ENCODE results near the gene NOL4L.

- TF ChIP-seq, protein P1, sequence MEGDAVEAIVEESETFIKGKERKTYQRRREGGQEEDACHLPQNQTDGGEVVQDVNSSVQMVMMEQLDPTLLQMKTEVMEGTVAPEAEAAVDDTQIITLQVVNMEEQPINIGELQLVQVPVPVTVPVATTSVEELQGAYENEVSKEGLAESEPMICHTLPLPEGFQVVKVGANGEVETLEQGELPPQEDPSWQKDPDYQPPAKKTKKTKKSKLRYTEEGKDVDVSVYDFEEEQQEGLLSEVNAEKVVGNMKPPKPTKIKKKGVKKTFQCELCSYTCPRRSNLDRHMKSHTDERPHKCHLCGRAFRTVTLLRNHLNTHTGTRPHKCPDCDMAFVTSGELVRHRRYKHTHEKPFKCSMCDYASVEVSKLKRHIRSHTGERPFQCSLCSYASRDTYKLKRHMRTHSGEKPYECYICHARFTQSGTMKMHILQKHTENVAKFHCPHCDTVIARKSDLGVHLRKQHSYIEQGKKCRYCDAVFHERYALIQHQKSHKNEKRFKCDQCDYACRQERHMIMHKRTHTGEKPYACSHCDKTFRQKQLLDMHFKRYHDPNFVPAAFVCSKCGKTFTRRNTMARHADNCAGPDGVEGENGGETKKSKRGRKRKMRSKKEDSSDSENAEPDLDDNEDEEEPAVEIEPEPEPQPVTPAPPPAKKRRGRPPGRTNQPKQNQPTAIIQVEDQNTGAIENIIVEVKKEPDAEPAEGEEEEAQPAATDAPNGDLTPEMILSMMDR (IDR thresholded peaks at IDR 0.05) = no peak
- TF ChIP-seq POLR2A (IDR thresholded peaks at IDR 0.05) = no peak
- TF ChIP-seq POLR2AphosphoS5 (IDR thresholded peaks at IDR 0.05) = no peak
Measured at GRCh38 chr20:32609111-32609773, 24.1 kb upstream of the NOL4L start.

All from suprapubic skin (tissue), 4 donors.